ENCODE data around the gene ADGRD1.

The ADGRD1 gene

DNA sequence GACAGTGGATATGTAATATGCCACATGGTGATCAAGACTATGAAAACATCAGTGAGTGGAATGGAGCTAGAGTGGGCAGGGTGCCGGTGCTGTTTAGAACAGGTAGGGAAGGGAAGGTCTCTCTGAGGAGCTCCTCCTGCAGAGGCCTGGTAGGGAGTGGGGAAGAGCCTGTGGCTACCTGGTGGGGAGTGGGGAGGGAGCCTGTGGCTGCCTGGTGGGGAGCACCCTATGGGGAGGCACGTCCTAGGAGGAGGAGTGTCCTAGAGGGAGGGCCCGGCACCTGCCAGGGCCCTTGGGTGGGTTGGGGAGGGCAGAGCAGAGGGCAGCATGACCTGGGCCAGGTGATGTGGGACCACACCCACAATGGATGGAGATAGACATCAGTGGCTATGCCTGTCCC, 122.6 kb downstream of the ADGRD1 start:
- no peak for DNase-seq

DNA sequence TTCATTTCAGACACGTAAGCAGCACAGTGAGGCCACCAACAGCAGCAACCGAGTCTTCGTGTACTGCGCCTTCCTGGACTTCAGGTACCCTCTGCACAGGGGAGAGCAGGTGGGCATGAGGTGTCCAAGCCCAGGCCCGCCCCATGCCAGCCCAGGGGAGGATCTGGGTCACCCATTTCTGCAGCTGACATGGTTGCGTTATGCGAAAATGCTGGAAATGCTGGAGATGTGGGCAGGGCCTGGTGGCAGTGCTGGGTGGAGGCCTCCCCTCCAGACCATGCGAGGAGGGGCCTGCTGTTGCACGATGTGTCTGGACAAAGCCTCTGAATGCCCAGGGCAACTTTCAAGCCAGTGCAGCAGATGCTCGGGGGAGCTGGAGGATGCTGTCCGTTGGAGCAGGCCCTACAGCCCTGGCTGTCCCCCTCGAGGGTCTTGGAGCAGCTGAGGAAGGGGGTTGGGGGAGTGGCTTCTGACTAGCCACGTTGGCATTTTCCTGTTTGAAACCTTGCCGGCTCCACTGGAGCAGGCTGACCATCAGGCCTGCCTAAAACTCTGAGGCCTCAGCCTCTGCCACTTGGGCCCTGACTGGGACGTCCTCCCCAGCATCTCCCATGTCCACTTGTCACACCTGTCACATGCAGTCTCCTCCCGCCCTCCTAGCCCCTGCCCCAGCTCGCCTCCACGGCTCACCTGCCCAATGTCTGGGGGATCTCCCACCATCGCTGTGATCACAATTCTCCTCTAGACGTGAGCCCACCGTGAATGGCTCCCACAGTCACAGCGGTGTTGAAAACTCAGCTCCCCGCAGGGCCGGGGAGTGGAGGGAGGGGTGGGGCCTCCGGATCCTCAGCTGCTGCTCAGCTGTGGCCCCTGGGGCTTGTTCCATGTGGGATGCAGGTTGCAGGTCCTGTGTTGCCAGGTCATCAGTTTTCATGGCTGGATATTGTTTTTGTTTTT, 123.4 kb downstream of the ADGRD1 start:
- DNase-seq = no peak

DNA sequence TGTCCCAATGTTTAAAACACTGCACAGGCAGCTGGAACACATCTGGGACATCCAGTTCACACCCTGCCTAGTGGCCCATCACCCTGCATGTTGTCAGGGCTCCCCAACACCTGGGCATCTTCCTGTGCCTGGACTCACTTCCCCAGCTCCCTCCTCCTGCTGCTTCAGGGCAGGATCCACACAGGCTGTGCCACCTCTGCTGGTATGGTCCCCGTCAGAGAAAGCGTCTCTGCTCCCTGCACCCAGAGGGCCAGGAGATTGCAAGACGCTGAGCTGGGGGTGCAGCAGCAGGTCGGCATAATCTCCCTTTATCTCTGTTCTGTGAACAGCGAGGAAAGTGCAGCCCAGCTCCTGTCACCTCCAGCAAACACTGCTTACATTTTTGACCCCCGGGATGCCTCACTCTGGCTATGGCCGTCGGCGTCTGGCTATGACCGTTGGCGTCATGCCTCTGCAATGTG, 124.3 kb downstream of the ADGRD1 start:
- no peak for DNase-seq

DNA sequence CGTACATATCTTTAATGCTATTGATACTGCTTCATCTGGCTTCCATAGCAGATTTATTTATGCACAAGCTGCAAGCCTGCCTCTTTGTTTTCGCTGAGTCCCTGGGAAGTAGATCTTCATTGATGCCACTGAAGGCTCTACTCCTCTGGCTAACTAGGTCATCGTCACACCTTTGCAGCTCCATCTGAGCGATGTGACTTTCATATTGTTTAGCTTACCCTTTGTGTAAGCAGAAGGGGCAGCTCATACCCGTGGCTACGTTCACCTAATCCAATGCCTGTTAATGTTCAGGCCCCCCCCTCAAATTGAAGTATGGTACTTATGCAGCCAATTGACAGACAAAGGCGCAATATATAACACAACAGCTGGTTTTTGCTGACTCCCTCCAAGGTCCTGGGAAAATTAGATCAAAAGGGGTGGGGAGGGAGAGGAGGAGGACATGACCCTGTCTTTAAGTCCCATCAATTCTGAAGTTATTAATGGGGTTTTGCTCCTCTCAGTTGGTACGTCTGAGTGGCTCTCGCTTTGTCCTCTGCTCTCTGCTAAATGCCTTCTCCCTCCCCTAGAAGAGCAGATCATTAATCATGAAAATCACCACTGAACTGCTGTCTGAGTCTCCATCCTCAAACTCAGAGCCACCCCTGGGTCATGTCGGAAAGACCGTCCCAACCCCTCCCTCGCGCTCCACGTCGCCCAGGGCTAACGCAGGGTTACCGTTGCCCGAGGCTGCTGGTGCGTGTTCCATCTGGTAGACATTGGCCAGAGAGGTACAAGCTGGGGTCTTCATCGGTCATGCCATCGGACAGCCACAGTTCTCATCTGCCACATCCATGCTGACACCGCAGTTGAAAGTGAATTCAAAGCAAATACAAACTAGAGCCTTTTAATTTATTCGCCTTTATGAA, 128.8 kb downstream of the ADGRD1 start:
- DNase-seq = no peak

DNA sequence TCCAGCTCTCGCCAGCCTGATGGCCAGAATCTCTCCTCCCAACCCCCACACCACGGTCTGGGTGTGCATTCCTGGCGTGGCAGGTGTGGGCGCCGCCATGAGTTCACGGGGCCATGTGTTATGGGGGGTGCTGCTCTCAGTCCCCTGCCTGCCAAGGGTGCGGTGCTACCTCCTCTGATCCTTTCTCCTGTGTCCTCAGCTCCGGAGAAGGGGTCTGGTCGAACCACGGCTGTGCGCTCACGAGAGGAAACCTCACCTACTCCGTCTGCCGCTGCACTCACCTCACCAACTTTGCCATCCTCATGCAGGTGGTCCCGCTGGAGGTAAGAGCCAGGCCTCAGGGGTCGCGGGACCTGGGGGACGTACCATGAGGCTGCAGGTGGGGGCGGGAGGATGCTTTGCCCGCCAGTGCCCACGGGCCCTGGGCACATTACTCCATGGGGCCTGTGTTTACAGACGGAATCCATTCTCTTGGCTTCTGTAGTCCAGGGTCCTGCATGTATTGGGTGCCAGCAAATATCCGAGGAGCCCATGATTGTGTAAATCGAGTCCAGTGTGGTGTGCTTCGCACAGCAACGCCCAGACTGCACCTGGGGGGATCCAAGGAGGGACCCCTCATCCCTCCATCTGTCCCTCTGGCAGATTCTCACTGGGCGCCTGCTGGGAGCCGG, 130.8 kb downstream of the ADGRD1 start:
- DNase-seq = no peak

DNA sequence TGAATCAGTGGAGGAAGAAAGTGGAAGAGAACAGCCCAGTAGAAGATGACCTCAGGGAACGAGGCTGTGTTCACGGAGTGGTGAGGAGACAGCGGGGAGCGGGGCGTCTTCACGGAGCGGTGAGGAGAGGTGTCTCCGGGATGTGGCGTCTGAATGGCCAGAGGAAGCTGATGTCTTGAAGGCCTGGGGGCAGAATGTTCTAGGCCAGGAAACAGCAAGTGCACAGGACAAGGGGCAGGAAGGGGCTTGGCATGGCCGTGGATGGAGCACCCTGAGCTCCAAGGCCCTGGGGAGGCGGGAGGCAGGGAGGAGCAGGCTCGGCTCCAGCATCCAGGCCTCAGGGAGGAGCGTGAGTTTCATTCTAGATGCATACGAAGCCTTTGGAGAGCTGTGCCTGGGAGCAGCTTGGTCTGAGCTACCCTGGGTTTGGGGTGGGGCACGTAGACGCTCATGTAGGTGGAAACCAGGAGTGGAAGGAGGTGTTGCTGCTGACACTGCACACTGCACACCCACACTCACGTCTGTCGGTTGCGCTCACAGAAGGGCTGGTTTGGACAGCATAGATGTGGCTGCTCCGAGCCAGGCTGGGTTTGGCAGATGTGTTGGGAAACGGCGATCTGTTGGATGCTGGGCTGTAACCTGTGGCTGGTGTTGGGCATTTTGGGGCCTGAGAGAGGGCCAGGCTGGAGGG, 131.6 kb downstream of the ADGRD1 start:
- DNase-seq = no peak

DNA sequence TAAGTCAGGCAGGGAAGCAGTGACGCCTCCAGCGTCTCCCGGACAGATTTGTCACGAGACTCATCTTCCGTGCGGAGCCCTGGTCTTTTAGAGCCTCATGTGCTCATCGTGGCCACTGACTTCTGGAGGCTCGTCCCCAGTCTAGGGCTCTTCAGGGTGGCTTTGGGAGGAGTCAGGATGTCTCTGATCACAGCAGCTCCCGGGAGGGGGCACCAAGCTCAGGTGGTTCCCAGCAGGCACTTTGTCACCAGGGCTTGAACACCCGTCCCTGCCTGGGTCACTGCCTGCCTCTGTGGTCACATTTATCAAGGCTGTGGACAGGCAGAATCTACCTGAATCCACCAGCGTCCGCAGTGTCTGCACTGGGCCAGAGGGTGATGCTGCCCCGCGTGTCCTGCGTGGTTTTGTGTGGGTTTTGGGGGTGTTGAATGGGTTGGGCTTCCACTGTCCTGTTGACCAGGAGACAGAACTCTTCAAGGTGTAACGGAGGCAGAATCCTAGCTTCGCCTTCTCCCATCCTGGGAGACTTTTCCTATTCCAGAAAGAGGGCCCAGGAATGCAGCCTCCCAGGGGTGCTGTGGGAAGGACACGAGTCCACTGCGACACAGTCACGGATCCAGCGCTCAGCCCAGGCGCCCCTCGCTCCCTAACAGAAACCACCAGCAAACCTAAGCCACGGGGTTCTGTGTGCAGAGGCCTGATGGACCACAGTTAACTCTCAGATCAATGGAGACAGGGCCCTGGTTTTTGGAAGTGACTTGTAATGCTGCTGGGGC, 132.3 kb downstream of the ADGRD1 start:
- no peak for DNase-seq

DNA sequence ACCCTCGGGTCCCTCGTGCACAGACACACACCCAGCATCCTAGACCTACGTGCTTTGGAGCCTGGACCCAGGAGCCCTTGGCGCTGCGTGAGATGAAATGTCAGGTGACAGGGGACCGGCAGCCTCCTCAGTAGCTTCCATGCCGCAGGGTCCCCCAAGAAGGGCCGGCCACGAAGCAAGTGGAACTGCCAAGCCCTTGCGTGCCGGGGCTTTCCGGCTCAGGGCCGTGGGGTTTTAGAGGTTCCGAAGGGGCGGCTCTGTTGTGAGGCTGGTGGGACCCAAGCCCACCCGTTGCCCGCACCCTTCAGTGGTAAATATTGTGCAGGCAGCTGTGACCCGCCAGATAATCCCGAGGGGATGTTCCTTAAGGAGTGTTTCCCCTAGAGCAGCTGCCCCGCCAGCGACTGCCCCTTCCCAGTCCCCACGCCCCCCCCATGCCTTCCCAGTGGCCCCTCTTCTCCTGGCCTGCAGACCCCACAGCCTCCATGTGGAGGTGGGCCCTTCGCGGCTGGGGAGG, 133.7 kb downstream of the ADGRD1 start:
- DNase-seq = no peak

DNA sequence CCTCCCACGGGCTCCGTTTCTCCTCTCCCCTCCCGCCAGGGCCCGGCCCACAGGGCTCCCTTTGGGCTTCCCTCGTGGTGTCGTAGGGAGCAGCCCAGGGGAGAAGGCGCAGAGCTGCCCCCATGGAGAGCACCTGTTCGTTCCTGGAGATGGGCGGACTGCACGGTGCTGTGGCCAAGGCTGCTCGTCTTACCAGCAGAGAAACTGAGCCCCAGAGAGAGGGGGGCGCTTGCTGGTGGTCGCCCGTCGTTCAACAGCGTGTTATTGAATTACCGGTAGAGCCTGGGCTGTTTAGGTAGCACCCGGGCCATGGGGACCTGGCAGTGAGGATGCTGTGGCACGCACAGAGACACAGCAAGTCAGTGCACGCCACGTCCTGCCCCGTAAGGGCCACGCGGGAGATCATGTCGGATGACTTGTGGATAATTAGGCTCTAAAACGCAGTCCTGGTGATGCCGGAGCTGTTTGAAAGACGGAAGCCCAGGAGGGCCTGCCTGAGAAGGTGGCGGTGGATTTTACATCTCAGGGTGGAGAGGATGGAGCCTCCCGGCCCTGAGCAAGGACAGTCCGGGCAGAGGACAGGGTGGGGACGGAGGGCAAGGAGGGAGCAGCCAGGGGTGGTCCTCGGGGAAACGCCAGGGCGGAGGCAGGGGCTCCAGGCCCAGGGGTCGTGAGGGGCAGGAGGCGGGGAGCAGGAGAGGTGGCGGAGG, 134.4 kb downstream of the ADGRD1 start:
- no peak for DNase-seq

DNA sequence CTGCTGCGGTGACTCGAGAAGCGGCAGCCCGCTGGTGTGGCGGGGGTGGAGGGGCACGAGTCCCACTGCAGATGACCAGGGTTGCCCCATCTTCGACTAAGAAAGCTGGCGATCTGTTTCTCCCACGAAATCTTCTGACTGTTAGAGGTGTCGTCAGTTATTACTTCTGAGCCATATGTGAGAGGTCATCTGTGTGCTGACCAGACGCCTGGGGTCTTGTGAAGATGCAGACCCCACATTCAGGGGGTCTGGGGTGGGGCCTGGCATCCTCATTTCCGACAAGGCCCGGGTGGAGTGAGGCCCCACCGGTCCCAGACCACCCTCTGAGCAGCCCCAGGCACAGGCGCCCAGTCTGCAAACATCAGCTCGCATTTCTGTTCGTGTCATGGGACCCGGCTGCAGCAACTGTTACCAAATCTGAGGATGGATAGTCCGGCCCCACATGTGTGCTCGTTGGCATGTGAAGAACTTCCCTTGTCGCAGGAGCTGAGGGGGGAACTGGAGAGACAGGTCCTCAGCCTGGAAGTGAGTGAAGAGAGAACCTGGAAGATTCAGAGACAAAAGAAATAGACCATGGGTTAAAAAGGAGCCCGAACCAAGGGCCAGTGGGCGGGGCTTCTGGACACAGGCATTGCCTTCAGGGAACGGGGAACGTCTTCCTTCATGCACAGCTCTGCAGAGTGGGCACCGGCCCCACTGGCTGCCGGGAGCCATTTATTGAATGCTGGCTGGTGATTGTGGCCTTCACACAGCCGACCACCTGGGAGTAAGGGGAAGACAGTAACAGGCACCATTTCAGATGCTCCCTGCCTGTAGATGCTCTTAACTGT, 135.2 kb downstream of the ADGRD1 start:
- DNase-seq = no peak

DNA sequence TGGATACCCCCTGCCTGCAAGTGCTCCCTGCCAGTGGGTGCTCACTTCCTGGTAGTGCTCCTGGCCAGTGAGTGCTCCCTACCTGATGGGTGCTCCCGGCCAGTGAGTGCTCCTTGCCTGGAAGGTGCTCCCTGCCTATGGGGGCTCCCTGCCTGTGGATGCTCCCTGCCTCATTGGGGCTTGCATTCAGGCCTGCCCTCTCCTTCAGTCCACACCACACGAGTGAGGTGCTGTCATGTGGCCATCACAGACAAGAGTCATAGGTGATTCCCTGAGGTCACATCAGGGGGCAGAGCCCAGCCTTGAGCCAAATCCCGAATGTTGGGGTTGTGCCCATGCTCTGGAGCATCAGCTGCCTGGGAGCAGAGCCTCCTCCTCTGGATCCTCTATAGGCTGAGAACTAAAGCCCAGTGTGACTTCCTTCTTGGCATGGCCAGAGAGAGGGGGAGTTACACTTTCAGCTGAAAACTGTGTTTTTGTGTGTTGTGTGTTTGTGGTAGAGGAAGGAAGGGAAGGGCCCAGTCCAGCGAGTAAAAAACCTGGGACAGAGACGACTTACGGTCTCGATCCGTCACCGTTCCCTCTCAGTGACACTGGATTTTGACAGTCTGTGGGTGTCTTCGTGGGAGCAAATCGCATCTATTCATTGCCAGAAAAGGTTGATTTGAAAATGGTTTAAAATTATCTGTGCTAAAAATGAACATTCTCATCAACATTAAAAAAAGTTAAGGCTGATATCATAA, 136.0 kb downstream of the ADGRD1 start:
- DNase-seq = no peak

DNA sequence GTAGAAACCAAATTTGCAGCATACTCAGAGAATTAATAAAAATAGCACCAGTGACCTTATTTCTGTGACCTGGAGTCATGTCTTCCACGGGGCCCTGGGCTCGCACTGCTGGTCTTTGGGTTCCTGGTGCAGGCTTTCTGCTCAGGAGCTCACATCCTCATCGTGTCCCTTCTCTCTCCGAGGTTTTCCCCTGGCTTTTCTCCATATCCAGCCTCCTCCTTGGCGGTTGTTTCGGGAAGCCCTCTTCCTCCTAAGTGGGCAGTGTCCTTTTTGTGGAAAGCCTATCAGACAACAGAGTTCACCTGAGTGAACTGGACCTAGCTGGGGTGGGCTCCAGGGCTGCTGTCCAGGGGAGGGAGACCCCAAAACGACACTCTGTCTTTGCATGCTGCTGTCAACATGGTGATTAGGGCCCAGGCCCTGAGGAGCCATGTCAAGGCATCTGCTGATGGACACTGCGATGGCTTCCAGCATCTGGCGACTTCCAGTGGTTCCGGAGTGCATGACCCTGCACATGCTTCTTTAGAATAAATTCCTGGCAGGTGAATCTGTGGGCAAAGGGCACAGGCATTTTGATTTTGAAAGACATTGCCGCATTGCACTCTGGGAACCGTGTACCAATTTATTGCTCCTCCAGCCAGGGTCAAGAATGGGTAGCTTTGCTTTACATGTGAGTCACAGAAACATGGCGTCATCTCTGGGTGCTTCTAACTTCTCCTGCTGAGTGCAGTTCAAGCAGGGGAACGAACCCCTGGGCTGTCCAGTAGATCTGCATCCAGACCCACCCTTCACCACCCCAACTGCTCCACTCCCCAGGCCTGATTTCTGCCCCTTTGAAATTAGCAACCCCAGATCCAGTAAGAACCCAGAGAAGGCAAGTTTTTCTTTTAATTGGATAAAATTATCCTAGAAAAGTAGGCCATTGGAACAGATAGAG, 136.8 kb downstream of the ADGRD1 start:
- DNase-seq = no peak

DNA sequence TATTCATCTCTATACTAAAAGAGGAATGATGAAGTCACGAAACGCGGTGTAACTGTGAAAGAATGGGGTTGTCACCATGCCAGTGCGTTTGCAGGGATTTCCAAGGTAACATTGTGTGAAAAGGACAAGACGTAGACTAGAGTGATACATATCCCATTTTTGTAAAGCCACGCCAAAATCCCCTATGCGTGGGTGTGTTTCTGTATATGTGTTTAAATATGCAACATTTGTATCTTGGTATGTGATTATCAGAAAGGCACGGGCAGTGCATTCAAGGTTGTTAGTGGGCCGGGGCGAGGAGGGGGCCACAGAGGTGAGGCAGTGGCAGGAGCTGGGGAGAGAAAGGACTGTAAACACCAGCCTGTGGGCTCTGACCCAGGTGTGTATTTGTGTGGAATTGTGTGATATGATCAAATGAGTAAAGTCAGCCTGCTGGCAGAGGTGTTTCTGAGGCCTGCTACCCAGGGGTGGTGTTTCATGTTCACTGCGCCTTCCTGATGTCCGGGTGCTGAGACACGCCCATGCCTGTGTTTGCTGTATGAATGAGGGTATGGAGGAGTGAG, 137.8 kb downstream of the ADGRD1 start:
- no peak for DNase-seq

DNA sequence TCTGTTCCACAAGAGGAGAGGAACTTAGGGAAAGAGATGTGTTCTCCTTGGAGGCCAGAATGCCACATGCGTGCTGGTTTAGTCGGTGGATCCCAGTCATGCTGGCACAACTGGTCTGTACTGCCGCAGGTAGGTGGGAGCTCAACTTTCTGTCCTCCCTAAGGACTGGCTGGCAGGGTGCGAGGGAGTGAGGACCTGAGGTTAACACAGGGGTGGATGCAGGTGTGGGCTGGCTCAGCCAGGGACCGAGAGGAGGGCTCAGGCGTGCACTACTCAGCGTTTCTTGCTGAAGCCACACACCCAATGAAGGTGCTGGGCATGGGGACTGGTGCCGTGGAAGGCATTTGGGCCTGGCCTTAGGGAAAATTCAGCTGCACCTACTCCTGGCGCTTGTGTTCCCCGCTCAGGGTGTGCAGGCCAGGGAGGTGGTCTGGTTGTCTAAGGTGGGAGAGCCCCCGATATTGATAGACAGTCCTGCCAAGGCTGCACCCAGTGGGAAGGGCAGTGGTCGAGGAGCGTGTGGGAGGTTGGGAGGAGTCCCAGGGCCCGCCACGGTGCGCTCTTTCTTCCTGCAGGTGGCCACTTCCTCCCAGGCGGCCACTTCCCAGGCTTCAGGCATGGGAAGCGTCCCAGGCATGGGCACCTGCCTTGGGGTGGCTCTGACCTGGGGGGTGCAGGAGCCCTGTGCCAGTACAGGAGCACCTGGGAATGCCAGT, 138.4 kb downstream of the ADGRD1 start:
- DNase-seq = no peak

DNA sequence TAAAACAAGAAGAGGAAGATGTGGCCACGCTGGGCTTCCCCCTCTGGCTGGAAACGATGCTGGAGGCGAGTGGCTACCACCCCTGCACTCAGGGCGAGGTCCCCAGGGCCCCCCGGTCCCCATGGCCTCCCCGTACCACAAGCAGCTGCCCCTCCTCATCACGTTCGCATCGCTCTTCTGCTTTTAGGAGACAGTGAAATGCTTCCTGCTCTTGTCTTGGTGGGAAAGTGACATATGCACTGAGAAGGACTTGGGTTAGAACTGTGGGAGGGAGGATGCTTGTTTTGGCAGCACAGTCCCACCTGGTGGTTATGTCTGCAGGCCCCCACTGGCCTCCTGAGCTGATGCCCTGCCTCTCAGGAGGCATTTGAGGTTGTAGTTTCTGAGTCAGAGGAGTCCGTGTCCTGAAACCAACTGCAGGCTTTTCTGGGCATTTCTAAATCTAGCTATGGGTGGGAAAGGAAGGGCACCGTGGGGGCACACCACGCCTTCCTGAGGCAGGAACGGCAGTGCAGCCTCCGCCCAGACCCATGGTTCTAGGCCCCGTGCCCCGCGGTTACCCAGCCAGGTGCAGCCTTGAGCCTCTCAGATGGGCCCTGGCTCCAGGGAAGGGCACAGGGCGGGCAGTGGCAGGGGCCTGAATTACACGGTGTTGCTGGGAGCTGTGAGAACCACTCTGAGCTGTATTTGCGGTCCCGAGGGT, 139.3 kb downstream of the ADGRD1 start:
- DNase-seq = no peak

DNA sequence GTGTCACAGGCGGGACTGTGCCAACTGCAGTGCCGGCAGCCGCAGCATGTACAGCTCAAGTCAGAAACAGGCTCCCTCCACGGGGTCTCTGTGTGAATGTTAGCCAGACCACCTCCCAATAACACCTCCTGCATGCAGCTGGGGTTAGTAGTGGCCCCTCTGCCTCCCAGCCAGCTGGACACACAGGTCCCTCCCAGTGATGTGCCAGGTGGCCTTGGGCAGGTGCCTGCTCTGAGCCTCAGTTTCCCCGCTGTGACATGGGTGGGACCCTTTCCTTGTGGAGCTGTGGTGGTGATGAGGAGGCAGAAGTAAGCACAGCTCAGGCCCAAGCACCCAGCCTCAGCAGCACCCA, 139.9 kb downstream of the ADGRD1 start:
- DNase-seq = no peak

Measured in C1 segment of cervical spinal cord (tissue), 14 donors.